H1 (cell line): Measurements from ENCODE around the gene PCSK4. TPM values are rescaled to one million over a fixed set of nuclear protein-coding genes. Genes with fewer than 3 reads are reported as not detected.

Experiments used
- CBX5 ChIP-seq: fragments of 300-800, 300-1000 bp; sonication (generic); IDR thresholded peaks from 2 replicates; pipeline ENCODE4 v1.7.1; 2016; ENCODE audit warnings: antibody characterized with exemption, low read length, low read depth
- CBX8 ChIP-seq: fragments of 300-800, 300-1000 bp; sonication (generic); IDR thresholded peaks from 2 replicates; pipeline ENCODE4 v1.7.1; 2016; ENCODE audit warnings: low read depth, low read length, borderline replicate concordance
- CHD7 ChIP-seq: fragments of 300-600 bp; sonication (generic); IDR thresholded peaks from 2 replicates; pipeline ENCODE4 v1.7.1; 2012; ENCODE audit warnings: low read length, moderate library complexity, mild to moderate bottlenecking, inconsistent platforms; ENCODE audit not compliant: insufficient replicate concordance
- CTBP2 ChIP-seq: IDR thresholded peaks from 2 replicates; pipeline ENCODE4 v1.7.0; 2011; ENCODE audit warnings: borderline replicate concordance, mild to moderate bottlenecking, moderate library complexity, mixed read lengths, low read length; ENCODE audit not compliant: insufficient read depth, insufficient read length
- KDM1A ChIP-seq: fragments of 200-600, 300-600 bp; sonication (generic); IDR thresholded peaks from 2 replicates; pipeline ENCODE4 v1.7.1; 2016; ENCODE audit warnings: mild to moderate bottlenecking, low read length, borderline replicate concordance
- KDM5A ChIP-seq: fragments of 200-600 bp; IDR thresholded peaks from 2 replicates; pipeline ENCODE4 v1.7.1; 2012; ENCODE audit warnings: mild to moderate bottlenecking, low read length, inconsistent platforms, mixed read lengths
- polyA plus RNA-seq, 7 experiments: library from polyadenylated mRNA; depleted of rRNA in 3 of 7; stranded (reverse) in 5 of 7; unstranded in 2 of 7; fragments of >200 nt in 5 of 7; fragments of 200-250 nt in 2 of 7; gene quantifications; 1 replicate in 5 of 7; 2 replicates in 1 of 7; 4 replicates in 1 of 7; pipeline versions ENCODE4 v1.2.1 to v1.2.3, GENCODE V29; 2011 to 2013; ENCODE audit warnings: missing spikeins in 2 of 7, mixed read lengths in 2 of 7
- total RNA-seq: library from RNA; stranded (reverse); fragmentation: NEBNext Ultra II Directional; extraction: Animal tissue kit (Norgen Biotek cat#: 25700); gene quantifications from 2 replicates; pipeline ENCODE4 v1.2.1, GENCODE V29; 2021
- TF ChIP-seq, protein P1 (sequence below): IDR thresholded peaks from 2 replicates; pipeline ENCODE4 v1.6.1; 2012; ENCODE audit warnings: inconsistent platforms

Gene PCSK4
- total and polyA plus RNA-seq, 2 of the 8 experiments (the other 6 are each of a cell fraction or from before 2014, with no cell fraction given): 9.8 to 10.7 TPM

- TF ChIP-seq CHD7 (no peak), CTBP2 (no peak), CBX8 (no peak), KDM5A (no peak), CBX5 (no peak), KDM1A (no peak)
- TF ChIP-seq, protein P1, sequence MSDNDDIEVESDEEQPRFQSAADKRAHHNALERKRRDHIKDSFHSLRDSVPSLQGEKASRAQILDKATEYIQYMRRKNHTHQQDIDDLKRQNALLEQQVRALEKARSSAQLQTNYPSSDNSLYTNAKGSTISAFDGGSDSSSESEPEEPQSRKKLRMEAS: no peak
- TF ChIP-seq, all 59 proteins: peak for 0
Observed at GRCh38 chr19:1534972-1535371, 44.8 kb upstream of the PCSK4 start (continued).
